Measurements from ENCODE around the gene SOST.

SOST gene

GRCh38 chr17:43714465-43715149 lies 44.0 kb downstream of the SOST start:
- H3K4me3 ChIP-seq (ENCODE audit: control insufficient read depth in 1 of 7, extremely low read depth in 1 of 7, insufficient read depth in 4 of 7, low read depth in 2 of 7, low read length in 6 of 7): peak overlapping the region in 1 of 7 experiments; percentile 75
- WGBS (ENCODE audit: insufficient coverage): 40% methylated on average over 4 of the region's 4 CpGs
- H3K4me1 ChIP-seq (ENCODE audit: control extremely low read depth in 1 of 4, control insufficient read depth in 4 of 4, insufficient read depth in 4 of 4, low read length in 3 of 4): peaks cover 5 to 27% (median 19%) of the 10 kb centered on the region in 4 experiments
- ChIA-PET POLR2A (interaction anchor here (0.6 to 1.0 kb wide), 2 partner anchors 13 to 39 kb away, joined by 3 to 4 read pairs; no protein-coding TSS in a partner anchor), CTCF (interaction anchor here (1.2 to 5.9 kb wide), 8 partner anchors 9 to 136 kb away, joined by 3 to 37 read pairs (median 4); no protein-coding TSS in a partner anchor)
- H3K27ac ChIP-seq (ENCODE audit: insufficient read depth in 1 of 2, low read depth in 1 of 2, low read length in 2 of 2, poor library complexity in 1 of 2, severe bottlenecking in 2 of 2): no peak overlapping the region
- peak in 2 of 3 donors; percentile 22 to 38 for DNase-seq
- no peaks in the 10 kb centered on the region for H3K36me3 ChIP-seq (ENCODE audit: control insufficient read depth in 4 of 4, insufficient read depth in 4 of 4, low read length in 3 of 4)
- no peaks in the 10 kb centered on the region for H3K9me3 ChIP-seq (ENCODE audit: control extremely low read depth in 1 of 5, control insufficient read depth in 4 of 5, insufficient read depth in 2 of 5, low read depth in 1 of 5, low read length in 4 of 5)
- H3K27me3 ChIP-seq (replicated peaks in 2 of 5; ENCODE audit: control insufficient read depth in 4 of 5, insufficient read depth in 5 of 5, low read length in 4 of 5): peaks cover 0 to 18% (median 2%) of the 10 kb centered on the region in 5 experiments

- H3K27ac ChIP-seq (ENCODE audit: insufficient read depth in 1 of 2, low read depth in 1 of 2, low read length in 2 of 2, poor library complexity in 1 of 2, severe bottlenecking in 2 of 2): no peak overlapping the region
- H3K36me3 ChIP-seq (ENCODE audit: control insufficient read depth in 4 of 4, insufficient read depth in 4 of 4, low read length in 3 of 4): no peaks in the 10 kb centered on the region
- H3K4me3 ChIP-seq (ENCODE audit: control insufficient read depth in 1 of 7, extremely low read depth in 1 of 7, insufficient read depth in 4 of 7, low read depth in 2 of 7, low read length in 6 of 7): peak overlapping the region; percentile 9 to 75 (median 60)
- WGBS (ENCODE audit: insufficient coverage): 0% methylated on average over 53 of the region's 53 CpGs
- peak in 2 of 3 donors; percentile 41 to 45 for DNase-seq
- H3K4me1 ChIP-seq (ENCODE audit: control extremely low read depth in 1 of 4, control insufficient read depth in 4 of 4, insufficient read depth in 4 of 4, low read length in 3 of 4): peaks cover 5 to 24% (median 19%) of the 10 kb centered on the region in 4 experiments
- no peaks in the 10 kb centered on the region for H3K9me3 ChIP-seq (ENCODE audit: control extremely low read depth in 1 of 5, control insufficient read depth in 4 of 5, insufficient read depth in 2 of 5, low read depth in 1 of 5, low read length in 4 of 5)
- ChIA-PET CTCF (interaction anchor here (0.8 to 5.9 kb wide), 8 partner anchors 10 to 60 kb away, joined by 3 to 37 read pairs (median 4); no protein-coding TSS in a partner anchor), POLR2A (interaction anchor here (1.0 kb wide), 1 partner anchor 12 kb away, joined by 4 read pairs; no protein-coding TSS in a partner anchor)
- H3K27me3 ChIP-seq (replicated peaks in 2 of 5; ENCODE audit: control insufficient read depth in 4 of 5, insufficient read depth in 5 of 5, low read length in 4 of 5): peaks cover 0 to 18% (median 2%) of the 10 kb centered on the region in 5 experiments
Measured at GRCh38 chr17:43713494-43714162, 45.0 kb downstream of the SOST start.

- ChIA-PET CTCF (interaction anchor here (1.6 kb wide), 1 partner anchor 55 kb away, joined by 3 read pairs; no protein-coding TSS in a partner anchor), POLR2A (no interaction called here)
- Histone ChIP-seq H3K27ac (ENCODE audit: insufficient read depth in 1 of 2, low read depth in 1 of 2, low read length in 2 of 2, poor library complexity in 1 of 2, severe bottlenecking in 2 of 2) (no peak overlapping the region), H3K4me1 (ENCODE audit: control extremely low read depth in 1 of 4, control insufficient read depth in 4 of 4, insufficient read depth in 4 of 4, low read length in 3 of 4) (peaks cover 5 to 24% (median 19%) of the 10 kb centered on the region in 4 experiments), H3K9me3 (ENCODE audit: control extremely low read depth in 1 of 5, control insufficient read depth in 4 of 5, insufficient read depth in 2 of 5, low read depth in 1 of 5, low read length in 4 of 5) (no peaks in the 10 kb centered on the region), H3K36me3 (ENCODE audit: control insufficient read depth in 4 of 4, insufficient read depth in 4 of 4, low read length in 3 of 4) (no peaks in the 10 kb centered on the region), H3K4me3 (ENCODE audit: control insufficient read depth in 1 of 7, extremely low read depth in 1 of 7, insufficient read depth in 4 of 7, low read depth in 2 of 7, low read length in 6 of 7) (no peak overlapping the region), H3K27me3 (replicated peaks in 2 of 5; ENCODE audit: control insufficient read depth in 4 of 5, insufficient read depth in 5 of 5, low read length in 4 of 5) (peaks cover 0 to 17% (median 2%) of the 10 kb centered on the region in 5 experiments)
- WGBS (ENCODE audit: insufficient coverage): 65% methylated on average over 5 of the region's 6 CpGs
- no peak for DNase-seq
Measured at GRCh38 chr17:43712397-43712796, 46.2 kb downstream of the SOST start.

- Histone ChIP-seq H3K36me3 (ENCODE audit: control insufficient read depth in 4 of 4, insufficient read depth in 4 of 4, low read length in 3 of 4) (no peaks in the 10 kb centered on the region), H3K4me1 (ENCODE audit: control extremely low read depth in 1 of 4, control insufficient read depth in 4 of 4, insufficient read depth in 4 of 4, low read length in 3 of 4) (peaks cover 5 to 24% (median 19%) of the 10 kb centered on the region in 4 experiments), H3K27ac (ENCODE audit: insufficient read depth in 1 of 2, low read depth in 1 of 2, low read length in 2 of 2, poor library complexity in 1 of 2, severe bottlenecking in 2 of 2) (no peak overlapping the region), H3K9me3 (ENCODE audit: control extremely low read depth in 1 of 5, control insufficient read depth in 4 of 5, insufficient read depth in 2 of 5, low read depth in 1 of 5, low read length in 4 of 5) (no peaks in the 10 kb centered on the region), H3K4me3 (ENCODE audit: control insufficient read depth in 1 of 7, extremely low read depth in 1 of 7, insufficient read depth in 4 of 7, low read depth in 2 of 7, low read length in 6 of 7) (no peak overlapping the region), H3K27me3 (replicated peaks in 2 of 5; ENCODE audit: control insufficient read depth in 4 of 5, insufficient read depth in 5 of 5, low read length in 4 of 5) (peaks cover 0 to 24% (median 2%) of the 10 kb centered on the region in 5 experiments)
- CTCF ChIA-PET: interaction anchor here (2.7 kb wide), 1 partner anchor 11 kb away, joined by 6 read pairs; no protein-coding TSS in a partner anchor
- no peak for DNase-seq
- POLR2A ChIA-PET: no interaction called here
- WGBS (ENCODE audit: insufficient coverage): 100% methylated on average over 3 of the region's 6 CpGs
Measured at GRCh38 chr17:43710101-43710500, 48.5 kb downstream of the SOST start.

- Histone ChIP-seq H3K27me3 (replicated peaks in 2 of 5; ENCODE audit: control insufficient read depth in 4 of 5, insufficient read depth in 5 of 5, low read length in 4 of 5) (peaks cover 0 to 30% (median under 1%) of the 10 kb centered on the region in 5 experiments), H3K9me3 (ENCODE audit: control extremely low read depth in 1 of 5, control insufficient read depth in 4 of 5, insufficient read depth in 2 of 5, low read depth in 1 of 5, low read length in 4 of 5) (no peaks in the 10 kb centered on the region), H3K27ac (ENCODE audit: insufficient read depth in 1 of 2, low read depth in 1 of 2, low read length in 2 of 2, poor library complexity in 1 of 2, severe bottlenecking in 2 of 2) (no peak overlapping the region), H3K4me3 (ENCODE audit: control insufficient read depth in 1 of 7, extremely low read depth in 1 of 7, insufficient read depth in 4 of 7, low read depth in 2 of 7, low read length in 6 of 7) (no peak overlapping the region), H3K4me1 (ENCODE audit: control extremely low read depth in 1 of 4, control insufficient read depth in 4 of 4, insufficient read depth in 4 of 4, low read length in 3 of 4) (peaks cover 5 to 20% (median 14%) of the 10 kb centered on the region in 4 experiments), H3K36me3 (ENCODE audit: control insufficient read depth in 4 of 4, insufficient read depth in 4 of 4, low read length in 3 of 4) (no peaks in the 10 kb centered on the region)
- ChIA-PET CTCF (interaction anchor here (2.7 to 4.1 kb wide), 3 partner anchors 10 to 51 kb away, joined by 6 to 16 read pairs (median 13); no protein-coding TSS in a partner anchor), POLR2A (interaction anchor here (0.5 kb wide), 1 partner anchor 8 kb away, joined by 3 read pairs; no protein-coding TSS in a partner anchor)
- 100% methylated on average over 3 of the region's 4 CpGs for WGBS (ENCODE audit: insufficient coverage)
- peak in 1 of 3 donors; percentile 7 for DNase-seq
Measured at GRCh38 chr17:43709210-43709609, 49.4 kb downstream of the SOST start.

GRCh38 chr17:43707184-43707583 lies 51.4 kb downstream of the SOST start:
- H3K27ac ChIP-seq (ENCODE audit: insufficient read depth in 1 of 2, low read depth in 1 of 2, low read length in 2 of 2, poor library complexity in 1 of 2, severe bottlenecking in 2 of 2): no peak overlapping the region
- H3K4me3 ChIP-seq (ENCODE audit: control insufficient read depth in 1 of 7, extremely low read depth in 1 of 7, insufficient read depth in 4 of 7, low read depth in 2 of 7, low read length in 6 of 7): no peak overlapping the region
- ChIA-PET POLR2A (no interaction called here), CTCF (interaction anchor here (2.0 to 4.1 kb wide), 3 partner anchors 10 to 53 kb away, joined by 6 to 16 read pairs (median 13); no protein-coding TSS in a partner anchor)
- H3K27me3 ChIP-seq (replicated peaks in 2 of 5; ENCODE audit: control insufficient read depth in 4 of 5, insufficient read depth in 5 of 5, low read length in 4 of 5): peaks cover 0 to 36% (median 16%) of the 10 kb centered on the region in 5 experiments
- DNase-seq: no peak
- WGBS (ENCODE audit: insufficient coverage): 100% methylated on average over 4 of the region's 5 CpGs
- peaks cover 0 to 5% (median 0%) of the 10 kb centered on the region in 5 experiments for H3K9me3 ChIP-seq (ENCODE audit: control extremely low read depth in 1 of 5, control insufficient read depth in 4 of 5, insufficient read depth in 2 of 5, low read depth in 1 of 5, low read length in 4 of 5)
- H3K4me1 ChIP-seq (ENCODE audit: control extremely low read depth in 1 of 4, control insufficient read depth in 4 of 4, insufficient read depth in 4 of 4, low read length in 3 of 4): peaks cover 0 to 5% (median 4%) of the 10 kb centered on the region in 4 experiments
- H3K36me3 ChIP-seq (ENCODE audit: control insufficient read depth in 4 of 4, insufficient read depth in 4 of 4, low read length in 3 of 4): no peaks in the 10 kb centered on the region
